Colon (tissue), 2 donors: ENCODE data around the gene YES1.
"Not testable (repeated sequence)": the region's sequence is repeated elsewhere in the genome, so short reads cannot be mapped to it uniquely, and the experiment has no call there.

Experiments
- FAIRE-seq: peaks from 2 replicates; lab custom pipeline; 2012; peaks lifted over from hg19 to GRCh38; lab: Jason Lieb, UNC
- donor health status: control.
- donor health status: control.

The YES1 gene

DNA sequence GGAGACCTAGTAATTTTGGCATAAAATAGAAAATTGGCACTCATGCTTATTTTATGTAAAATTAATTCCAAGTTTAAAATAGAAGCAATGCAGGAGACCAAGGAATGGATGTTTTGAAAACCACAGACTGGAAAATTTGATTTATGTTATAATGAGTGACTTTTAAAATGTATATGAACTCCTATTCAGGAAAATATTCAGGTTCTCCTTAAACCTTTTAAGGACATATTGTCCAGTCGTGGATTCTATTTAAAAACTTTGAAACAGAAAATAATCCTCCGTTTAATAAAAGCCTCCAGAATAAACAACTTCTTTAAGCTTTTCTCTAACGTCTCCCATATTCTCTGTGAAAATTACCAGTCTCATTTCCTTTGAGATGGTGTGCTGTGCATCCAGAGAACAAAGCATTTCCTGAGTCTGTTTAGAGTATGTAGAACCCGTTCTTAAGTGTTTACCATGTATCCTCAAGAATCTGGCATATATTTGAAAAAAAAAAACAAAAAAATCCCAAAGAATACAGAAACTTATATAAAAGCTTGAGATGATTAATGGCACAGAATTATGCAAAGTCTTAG lies 8.6 kb upstream of the YES1 start:
- FAIRE-seq, result no peak

DNA sequence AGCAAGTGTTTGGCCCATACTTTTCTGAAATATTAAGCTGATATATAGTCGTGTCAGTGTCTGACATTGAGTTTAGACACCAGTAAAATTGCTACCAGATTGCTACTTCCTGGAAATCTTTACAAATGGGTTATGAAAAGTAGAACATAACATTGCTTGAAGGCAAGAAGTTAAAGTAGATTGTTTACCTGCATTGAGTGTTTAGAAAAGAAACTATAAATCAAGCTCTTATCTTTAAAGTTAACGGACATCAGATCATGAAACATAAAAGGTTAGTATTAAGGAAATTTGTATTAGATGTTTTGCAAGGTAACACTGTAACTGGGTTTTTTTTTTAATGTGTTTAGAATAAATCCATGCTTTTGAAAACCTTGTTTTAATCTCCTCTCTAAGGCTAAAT lies 4.8 kb upstream of the YES1 start:
- FAIRE-seq, result no peak

DNA sequence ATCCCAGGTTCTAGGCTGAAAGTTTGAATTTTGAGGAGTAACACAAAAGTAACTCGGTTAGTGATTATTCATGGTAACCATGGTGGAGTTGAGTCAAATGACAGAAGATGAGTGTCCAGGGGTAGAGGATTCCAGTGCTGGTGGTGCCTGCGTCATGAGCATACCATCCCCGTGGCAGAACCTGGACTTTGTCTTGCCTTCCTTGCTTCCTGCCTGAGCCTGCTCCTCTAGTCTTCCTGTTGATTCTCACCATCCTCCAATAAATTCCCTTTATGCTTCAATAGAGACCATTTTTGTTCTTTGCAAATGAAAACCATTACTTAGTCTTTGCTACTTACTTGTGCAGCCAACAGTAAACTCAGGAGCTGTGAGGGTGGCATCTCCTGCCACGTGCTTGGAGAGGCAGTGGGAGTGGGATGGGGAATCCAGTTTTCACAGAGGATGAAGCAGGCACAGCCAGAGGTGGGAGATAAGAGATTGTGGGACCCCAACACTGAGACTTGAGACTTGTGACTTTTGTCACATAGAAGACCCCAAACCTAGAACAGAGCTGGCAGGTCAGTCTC lies 4.1 kb upstream of the YES1 start:
- no peak for FAIRE-seq

DNA sequence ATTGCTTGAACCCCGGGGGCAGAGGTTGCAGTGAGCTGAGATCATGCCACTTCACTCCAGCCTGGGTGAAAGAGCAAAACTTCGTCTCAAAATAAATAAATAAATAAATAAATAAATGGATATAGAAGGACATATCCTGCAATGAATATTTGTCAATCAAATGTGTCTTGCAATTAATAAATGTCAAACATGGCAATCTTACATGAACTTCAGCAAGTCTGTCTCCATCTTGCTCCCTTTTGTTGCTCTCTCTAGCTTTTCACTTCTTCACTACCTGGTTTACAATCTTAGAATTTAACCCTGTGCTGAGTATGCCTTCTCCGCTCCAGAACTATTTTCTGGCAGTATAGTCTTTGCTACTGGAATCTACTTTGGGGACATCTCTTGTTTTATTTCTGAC lies 3.3 kb upstream of the YES1 start:
- FAIRE-seq, result no peak

DNA sequence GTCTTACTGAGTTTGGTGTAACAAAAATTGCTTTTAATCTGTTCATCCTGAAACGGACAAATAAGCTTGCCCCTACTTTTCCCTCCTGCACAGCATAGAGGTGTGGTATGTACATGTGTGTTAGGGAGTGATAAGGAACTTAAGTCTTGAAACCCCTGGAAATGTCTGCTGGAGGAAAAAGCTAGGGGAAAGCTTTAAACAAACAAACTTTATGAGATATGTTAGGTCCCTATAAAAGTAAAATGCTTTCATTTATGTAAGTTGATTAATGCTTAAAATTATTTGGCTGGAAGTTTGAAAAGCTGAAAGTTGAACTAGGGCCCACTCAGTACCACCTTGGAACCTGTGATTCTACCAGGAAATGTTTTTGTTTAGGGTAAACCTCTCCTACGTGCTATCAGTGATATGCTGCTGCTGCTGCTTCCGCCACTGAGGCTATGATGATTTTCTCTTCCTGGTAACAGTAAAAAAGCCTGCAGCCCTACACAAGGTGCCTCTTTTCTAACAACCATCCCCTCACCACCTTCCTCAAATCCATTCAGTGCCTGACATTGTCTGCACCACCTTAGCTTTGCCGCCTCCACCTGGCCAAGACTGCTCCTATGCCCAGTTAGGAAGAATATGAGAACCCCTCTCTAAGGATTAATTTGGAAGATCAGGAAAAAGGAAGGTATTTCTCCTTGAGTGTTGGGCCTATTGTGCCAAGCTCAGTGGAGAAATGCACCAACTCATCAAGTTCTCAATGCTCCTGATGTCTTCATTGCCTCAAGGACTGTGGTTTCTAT lies 2.5 kb upstream of the YES1 start:
- no peak for FAIRE-seq

DNA sequence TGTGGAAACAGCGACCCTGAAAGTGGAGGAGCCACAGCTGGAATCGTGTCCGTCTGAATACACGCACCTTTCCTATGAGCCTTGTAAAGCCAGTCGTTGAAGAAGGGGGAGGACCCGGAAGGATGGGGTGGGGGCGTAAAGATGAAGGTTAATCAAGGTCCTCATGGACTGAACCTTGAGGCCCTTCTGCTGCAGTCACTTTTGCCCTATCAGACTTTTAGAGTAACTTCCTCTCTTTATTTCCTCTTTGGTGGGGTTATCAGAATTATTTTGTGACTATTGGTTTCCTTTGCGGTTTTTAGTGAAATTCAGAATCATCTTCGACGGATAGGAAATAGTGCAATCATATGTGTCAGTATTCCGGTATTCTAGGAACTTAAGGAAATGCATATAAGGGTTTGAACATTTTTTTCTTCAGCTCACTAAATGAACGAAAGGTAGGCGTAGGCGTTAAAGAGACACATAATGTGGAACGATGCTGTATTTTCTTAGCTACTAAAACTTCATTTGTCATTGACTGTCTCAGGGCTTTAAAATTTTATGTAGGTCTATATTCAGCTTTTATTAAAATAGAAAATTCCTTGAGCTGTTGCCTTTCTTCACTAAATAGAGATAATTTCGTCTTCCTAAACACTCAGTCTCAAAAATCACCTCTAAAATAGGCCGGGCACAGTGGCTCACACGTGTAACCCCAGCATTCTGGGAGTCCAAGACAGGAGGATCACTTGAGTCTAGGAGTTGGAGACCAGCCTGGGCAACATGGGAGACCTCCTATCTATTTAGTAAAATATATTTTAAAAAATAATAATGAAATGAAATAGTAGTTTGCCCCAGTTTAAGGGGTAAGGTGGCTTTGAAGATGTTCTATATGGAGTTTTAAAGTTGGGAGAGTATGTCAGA lies 1.4 kb upstream of the YES1 start:
- no peak for FAIRE-seq

DNA sequence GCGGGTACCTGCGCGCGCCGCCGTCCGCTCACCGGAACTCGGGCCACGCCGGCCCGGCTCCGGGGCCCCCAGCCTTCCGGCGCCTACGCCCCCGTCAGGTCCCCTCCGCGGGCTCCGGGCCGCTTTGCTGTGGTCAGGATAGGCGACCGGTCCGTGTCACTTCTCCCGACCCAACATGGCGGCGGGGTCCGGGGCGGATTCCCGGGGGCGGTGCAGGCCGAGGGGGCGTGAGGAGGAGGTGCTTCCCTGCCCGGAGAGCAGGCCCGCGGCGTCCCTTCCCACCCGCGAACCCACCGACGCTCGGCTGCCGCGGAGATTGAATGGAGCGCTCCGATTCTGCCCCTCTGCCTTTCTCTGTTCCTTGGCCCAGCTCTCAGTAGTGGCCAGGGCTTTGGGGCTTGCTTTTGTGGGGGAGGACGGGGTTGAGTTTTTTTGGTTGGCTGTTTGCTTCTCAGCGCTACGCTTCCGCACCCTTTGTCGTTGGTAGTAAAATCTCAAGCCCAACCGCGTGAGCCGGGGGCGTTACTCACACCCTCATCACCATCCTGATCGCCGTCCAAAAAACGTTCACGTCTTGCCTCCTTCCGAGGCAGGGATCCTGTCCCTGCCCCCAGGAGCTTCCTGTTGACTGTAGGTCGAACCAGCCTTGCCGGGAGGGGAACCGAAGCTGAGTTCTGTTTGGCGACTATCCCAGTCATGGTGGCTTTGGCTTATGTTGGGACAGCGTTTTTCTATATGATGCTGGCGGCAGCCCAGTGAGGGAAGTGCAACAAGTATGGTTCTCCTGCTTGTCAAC lies 532 bp upstream of the YES1 start:
- FAIRE-seq, result no peak

DNA sequence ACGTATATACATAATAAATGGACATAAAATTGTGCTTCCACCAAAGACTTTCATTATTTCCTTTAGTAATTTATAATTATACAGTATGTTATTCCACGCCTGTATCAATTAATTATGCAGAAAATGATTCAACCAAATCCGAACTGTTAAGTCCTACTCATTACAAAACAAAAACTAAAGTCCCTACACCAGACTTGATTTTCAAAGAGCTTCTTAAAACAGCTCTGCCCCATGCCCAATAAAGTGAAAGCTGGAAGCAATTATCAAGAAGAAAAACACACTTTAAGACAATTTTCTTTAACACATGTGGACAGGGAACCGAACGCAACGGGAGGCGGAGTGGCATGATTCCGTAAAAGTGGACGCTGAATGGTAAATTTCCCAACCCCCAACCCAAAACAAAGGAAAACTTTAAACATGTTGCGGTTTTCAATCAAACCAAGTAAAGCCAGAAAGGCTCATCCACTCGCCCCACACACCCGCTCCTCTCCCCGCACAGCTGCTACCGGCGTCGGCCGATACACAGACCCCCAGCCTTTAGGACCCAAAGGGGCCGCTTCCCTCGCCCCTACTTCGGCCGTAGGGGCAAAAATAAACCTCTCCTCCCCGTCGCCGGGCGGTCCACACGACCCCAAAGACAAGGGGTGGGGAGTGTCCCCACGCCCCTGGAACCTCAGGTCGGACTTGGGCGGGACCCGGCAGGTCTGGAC lies 705 bp downstream of the YES1 start:
- FAIRE-seq, result no peak

DNA sequence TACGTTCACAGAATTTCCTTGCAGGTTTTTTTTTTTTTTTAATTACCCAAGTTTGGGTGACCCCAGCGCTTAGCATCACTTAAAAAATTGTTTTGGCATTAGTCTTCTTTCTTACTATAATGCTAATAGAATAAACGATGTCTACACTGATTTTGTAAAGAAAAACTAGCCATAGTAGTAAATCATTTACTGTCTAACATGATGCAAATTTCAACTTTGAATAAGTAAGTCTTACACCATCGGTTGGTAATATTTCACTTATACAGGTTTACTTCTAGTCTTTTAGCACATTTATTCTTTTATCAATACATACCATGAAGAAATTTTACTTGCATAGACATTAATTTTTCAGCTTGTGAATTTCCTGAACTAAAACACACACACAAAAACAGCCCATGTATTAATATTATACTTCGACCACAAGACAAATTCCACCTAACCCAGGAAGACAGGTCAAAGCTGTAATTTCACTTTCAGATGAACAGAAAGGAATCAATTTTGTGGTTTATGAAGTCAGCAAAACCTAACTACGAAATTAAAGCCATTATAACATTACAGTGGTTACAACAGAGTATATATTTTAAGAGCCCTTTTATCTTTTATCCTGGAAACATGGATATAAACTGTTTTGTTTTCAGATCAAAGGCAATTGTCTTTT lies 1.9 kb downstream of the YES1 start:
- no peak for FAIRE-seq

DNA sequence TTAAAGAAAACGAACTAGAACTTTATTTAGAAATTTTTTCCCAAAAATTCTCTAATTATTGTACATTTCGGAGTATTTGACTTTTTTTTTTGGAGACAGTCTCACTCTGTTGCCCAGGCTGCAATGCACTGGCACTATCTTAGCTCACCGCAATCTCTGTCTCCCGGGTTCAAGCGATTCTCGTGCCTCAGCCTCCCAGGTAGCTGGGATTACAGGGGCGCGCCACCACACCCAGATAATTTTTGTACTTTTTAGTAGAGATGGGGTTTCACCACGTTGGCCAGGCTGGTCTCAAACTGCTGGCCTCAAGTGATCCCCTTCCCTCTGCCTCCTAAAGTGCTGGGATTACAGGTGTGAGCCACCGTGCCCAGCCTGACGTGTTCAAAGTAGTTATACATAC lies 2.8 kb downstream of the YES1 start:
- FAIRE-seq, result not testable (repeated sequence)

DNA sequence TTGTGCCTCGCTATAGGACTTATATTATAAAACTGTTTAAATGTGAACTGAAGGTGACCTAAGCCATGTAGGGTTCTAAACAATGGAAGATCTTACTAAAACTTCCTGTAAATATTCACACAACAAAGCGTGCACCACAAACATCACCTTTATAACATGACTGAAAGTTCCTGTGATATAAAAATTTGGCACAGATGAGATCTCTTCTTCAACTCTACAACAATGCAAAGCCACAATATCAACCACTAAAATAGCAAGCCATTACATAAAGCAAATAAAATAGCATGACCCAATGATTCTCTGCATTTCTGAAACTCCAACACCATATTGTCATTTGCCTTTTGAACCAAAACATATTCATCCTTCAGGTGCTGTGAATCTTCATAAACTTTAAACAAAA lies 3.5 kb downstream of the YES1 start:
- FAIRE-seq, result no peak

DNA sequence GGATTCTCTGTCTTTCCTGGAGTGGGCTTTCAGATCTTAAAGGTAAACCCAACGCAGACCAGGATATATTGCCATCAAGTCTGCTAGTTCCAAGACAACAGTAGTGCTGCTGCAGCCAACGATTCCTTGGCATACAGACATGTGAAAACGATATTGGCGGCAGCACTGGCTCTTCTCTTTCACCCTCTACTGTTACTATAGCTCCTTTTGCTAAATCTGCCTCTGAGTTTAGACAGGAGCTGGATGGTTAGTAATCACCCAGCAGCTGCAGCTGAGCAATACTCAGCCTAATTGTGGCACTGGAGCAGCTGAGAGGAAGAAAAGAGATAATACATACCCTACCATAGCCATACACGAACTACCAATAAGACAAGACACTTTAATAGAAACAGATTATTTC lies 4.0 kb downstream of the YES1 start:
- no peak for FAIRE-seq

DNA sequence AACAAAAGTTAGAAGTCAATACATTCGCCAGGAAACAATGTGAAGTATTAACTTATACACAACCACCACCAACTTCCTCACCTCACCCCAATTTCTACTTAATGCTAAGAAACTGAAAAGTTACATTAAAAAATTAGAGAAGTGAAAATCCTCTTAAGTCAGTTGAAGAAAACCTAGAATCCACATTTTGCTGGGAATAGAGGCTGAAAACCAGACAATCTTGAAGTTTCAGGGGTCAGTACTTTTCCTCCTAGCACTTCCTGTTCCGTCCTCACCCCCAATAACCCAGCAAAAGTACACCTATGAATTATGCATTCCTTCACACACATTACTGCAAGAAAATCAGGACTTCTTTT lies 6.3 kb downstream of the YES1 start:
- no peak for FAIRE-seq

DNA sequence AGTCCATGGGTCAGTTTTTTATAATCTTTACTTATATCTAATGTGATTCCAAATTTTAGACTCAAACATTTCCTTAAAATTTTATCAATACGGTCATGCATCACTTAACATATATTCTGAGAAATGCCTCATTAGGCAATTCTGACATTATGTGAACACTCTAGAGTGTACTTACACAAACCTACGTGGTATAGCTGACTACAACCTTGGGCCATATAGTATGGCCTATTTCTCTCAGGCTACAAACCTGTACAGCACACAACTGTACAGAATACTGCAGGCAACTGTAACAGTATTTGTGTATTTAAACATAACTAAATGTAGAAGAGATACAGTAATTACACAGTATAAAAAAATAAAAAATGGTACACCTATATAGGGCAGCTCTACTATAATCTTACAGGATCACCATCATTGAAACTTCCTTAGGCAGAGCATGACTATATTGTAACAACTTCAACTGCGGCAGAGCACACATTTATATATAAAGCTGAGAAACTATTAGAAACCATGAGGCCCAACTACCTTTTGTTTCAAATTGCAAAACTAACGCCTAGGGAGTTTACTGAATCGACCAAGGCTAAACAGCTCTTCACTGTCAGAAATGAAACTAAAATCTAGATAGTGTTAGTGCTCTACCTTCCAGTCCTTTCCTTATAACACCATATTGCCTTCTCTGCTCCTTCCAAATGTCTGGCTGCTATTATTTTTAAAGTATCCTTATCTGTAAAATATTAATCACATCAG lies 6.9 kb downstream of the YES1 start:
- no peak for FAIRE-seq

DNA sequence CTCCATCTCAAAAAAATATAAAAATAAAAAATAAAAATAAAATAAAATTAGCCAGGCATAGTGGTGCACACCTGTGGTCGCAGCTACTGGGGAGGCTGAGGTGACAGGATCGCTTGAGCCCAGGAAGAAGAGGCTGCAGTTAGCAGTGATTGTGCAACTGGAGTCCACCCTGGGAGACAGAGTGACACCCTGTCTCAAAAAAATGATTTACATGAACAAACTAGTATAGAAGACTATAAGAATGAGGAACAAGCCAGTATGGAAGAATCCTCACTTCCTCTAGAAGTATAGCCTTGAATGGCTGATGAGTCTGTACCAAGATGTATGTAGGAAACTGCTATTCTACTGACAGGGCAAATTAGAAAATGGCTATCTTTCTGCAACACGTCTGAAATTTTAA lies 10.9 kb downstream of the YES1 start:
- no peak for FAIRE-seq

DNA sequence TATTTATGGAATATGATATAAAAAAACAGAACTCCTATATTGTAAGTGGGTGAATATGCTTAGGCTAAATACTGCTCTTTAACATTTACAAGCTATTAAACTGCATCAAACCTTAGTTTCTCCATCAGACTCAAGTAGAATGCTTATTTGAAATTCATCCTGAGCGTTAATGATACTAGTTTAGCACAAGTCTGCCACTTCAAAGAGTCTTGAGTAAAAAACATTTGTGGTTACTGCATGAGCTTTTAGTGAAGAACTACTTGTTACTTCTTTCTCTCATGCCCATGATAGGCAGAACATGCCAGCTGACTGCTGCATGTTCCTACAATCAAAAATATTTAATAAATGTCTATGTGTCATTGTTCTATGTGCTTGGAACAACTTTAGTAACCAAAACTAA lies 12.1 kb downstream of the YES1 start:
- FAIRE-seq, result no peak

DNA sequence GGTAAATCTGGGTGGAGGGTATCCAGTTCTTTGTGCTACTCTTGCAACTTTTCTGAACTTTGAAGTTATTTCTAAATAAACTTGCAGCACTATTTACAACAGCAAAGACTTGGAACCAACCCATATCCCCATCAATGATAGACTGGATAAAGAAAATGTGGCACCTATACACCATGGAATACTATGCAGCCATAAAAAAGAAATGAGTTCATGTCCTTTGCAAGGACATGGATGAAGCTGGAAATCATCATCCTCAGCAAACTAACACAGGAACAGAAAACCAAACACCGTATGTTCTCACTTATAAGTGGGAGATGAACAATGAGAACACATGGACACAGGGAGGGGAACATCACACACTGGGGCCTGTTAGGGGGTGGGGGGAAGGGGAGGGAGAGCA lies 16.7 kb downstream of the YES1 start:
- FAIRE-seq, result not testable (repeated sequence)

DNA sequence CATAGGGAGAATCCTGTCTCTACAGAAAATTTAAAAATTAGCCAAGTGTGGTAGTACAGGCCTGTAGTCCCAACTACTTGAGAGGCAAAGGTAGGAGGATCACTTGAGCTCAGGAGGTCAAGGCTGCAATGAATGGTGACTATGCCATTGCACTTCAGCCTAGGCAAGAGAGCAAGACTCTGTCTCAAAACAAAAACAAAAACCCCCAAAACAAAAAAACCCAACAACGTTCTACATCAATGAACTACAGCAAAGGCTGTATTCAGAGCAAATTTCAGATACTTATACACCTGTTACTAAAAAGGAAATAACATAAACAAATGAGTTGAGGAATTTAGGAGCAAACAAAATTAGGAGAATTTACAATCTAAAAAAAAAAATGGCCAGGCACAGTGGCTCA lies 22.6 kb downstream of the YES1 start:
- no peak for FAIRE-seq

DNA sequence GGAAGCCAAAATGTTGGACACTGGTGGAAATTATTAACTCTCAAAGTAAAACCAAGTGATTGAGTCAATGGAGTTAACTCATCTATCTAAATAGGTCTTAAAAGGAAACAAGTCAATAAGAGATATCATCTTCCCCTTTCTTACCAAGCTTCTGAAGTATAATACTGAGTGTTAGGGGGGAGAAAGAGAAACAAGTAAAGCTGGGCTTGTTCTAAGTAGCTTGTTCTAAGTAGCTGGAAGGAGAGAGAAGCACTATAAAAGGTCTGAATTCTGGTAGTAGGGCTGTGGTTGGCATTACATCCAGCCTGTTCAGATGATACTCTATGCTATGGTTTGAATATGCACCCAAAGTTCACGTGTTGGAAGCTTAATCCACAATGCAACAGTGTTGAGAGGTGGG lies 26.8 kb downstream of the YES1 start:
- no peak for FAIRE-seq

DNA sequence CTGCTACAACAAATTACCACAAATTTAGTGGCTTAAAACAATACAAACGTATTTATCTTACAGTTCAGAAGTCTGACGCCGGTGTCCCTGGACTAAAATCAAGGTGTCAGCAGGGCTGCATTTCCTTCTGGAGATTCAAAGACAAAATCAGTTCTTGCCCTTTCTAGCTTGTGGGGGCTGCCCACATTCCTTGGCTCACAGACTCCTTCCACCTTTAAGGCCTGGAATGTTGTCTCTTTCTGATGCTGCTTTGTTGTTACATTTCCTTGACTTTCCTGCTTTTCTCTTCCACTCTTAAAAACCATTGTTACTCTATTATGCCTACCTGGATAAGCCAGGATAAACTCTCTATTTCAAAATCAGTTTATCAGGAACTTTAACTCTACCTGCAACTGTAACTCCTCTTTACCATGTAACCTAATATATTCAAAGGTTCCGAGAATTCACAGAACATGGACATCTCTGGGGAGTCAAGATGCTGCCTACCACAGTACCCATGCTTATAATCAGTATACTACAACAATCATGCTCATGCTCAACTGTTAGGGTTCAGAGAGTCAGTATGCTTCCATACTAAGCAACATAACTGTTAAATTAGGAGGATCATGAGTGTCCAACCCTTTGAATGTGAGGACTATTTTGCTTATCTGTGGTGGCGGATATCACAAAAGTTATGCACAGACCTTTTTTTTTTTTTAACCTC lies 27.4 kb downstream of the YES1 start:
- no peak for FAIRE-seq
